DND-41 (cell line): ENCODE data around the gene CAPN12.

Experiments
- ATAC-seq: fragments of 200-7000 bp; cut with Tn5 transposase; 3 replicates; pipeline ENCODE4 v1.9.1; 2021; ENCODE audit warnings: low read depth; ENCODE audit not compliant: insufficient read depth
- DNase-seq: peaks from one replicate; pipeline ENCODE4 v3.0.0-alpha.2; 2020
- H2AFZ ChIP-seq: 2 replicates; pipeline ENCODE4 v1.6.0; 2012; ENCODE audit warnings: low read depth, low read length
- H3K27ac ChIP-seq: 2 replicates; pipeline ENCODE4 v1.5.1; 2012; ENCODE audit warnings: low read length, inconsistent platforms
- H3K27me3 ChIP-seq: fragments of 200-600 bp; sonication (generic); 2 replicates; pipeline ENCODE4 v1.6.0; 2012; ENCODE audit warnings: low read length, mild to moderate bottlenecking, inconsistent platforms; ENCODE audit not compliant: insufficient read depth, poor library complexity
- H3K36me3 ChIP-seq: 2 replicates; pipeline ENCODE4 v1.5.1; 2012; ENCODE audit warnings: low read length, inconsistent platforms; ENCODE audit not compliant: insufficient read depth
- H3K4me1 ChIP-seq: 2 replicates; pipeline ENCODE4 v1.5.1; 2012; ENCODE audit warnings: mild to moderate bottlenecking, low read length; ENCODE audit not compliant: insufficient read depth
- H3K4me2 ChIP-seq: 2 replicates; pipeline ENCODE4 v1.6.0; 2012; ENCODE audit warnings: mild to moderate bottlenecking, moderate library complexity, low read length, inconsistent platforms; ENCODE audit not compliant: insufficient read depth
- H3K4me3 ChIP-seq, 2 experiments: fragments of 200-600 bp in 1 of 2; shearing (Covaris generic) in 1 of 2; 2 replicates each; pipeline ENCODE4 v1.5.1; 2012 to 2016; ENCODE audit warnings: inconsistent platforms in 2 of 2, low read length in 2 of 2, mild to moderate bottlenecking in 2 of 2, low read depth in 1 of 2, moderate library complexity in 1 of 2
- H3K79me2 ChIP-seq: 2 replicates; pipeline ENCODE4 v1.6.0; 2012; ENCODE audit warnings: low read length, inconsistent platforms; ENCODE audit not compliant: insufficient read depth
- H3K9ac ChIP-seq: 2 replicates; pipeline ENCODE4 v1.6.0; 2012; ENCODE audit warnings: low read depth, mild to moderate bottlenecking, inconsistent platforms, low read length, moderate library complexity
- H3K9me3 ChIP-seq: 2 replicates; pipeline ENCODE4 v1.5.1; 2012; ENCODE audit warnings: low read length, moderate library complexity, mild to moderate bottlenecking, inconsistent platforms; ENCODE audit not compliant: insufficient read depth, severe bottlenecking
- H4K20me1 ChIP-seq: 2 replicates; pipeline ENCODE4 v1.6.0; 2012; ENCODE audit warnings: low read length; ENCODE audit not compliant: insufficient read depth
- EZH2 ChIP-seq: IDR thresholded peaks from 3 replicates; pipeline ENCODE4 v1.6.1; 2012; ENCODE audit warnings: borderline replicate concordance, low read depth, mild to moderate bottlenecking, moderate library complexity, low read length, inconsistent platforms; ENCODE audit not compliant: severe bottlenecking
- TF ChIP-seq, protein P1 (sequence below): IDR thresholded peaks from 2 replicates; pipeline ENCODE4 v1.5.1; 2012; ENCODE audit warnings: borderline replicate concordance, low read length, moderate library complexity, mild to moderate bottlenecking; ENCODE audit not compliant: poor library complexity, severe bottlenecking; ENCODE audit errors: extremely low read depth

The CAPN12 gene

DNA sequence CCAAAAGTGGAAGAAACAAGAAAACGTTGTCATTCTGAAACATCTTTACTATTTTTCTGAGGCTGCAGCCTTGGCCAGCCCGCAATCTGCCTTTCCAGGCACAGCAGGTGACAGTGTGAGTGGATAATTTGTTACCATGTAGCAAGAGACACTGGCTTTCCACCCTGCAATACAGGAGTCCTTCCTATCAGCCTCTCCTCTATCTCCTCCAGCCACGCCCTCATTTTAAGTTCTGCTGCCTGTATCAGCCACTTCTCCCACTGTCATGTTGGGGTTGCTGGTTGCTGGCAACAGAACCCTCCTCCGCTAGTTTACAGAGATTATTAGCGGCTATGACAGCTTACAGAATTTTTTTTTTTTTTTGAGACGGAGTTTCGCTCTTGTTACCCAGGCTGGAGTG lies 36.8 kb upstream of the CAPN12 start:
- ATAC-seq (no peak), DNase-seq (no peak)
- H3K4me2 ChIP-seq, result no peak overlapping the region
- H3K79me2 ChIP-seq, result no peaks in the 10 kb centered on the region
- H3K27ac ChIP-seq, result no peak overlapping the region
- H3K27me3 ChIP-seq, result peaks cover 7% of the 10 kb centered on the region
- no peaks in the 10 kb centered on the region for H3K4me1 ChIP-seq
- H3K9me3 ChIP-seq, result no peaks in the 10 kb centered on the region
- no peak overlapping the region for H2AFZ ChIP-seq
- H3K9ac ChIP-seq, result no peak overlapping the region
- TF ChIP-seq, protein P1, sequence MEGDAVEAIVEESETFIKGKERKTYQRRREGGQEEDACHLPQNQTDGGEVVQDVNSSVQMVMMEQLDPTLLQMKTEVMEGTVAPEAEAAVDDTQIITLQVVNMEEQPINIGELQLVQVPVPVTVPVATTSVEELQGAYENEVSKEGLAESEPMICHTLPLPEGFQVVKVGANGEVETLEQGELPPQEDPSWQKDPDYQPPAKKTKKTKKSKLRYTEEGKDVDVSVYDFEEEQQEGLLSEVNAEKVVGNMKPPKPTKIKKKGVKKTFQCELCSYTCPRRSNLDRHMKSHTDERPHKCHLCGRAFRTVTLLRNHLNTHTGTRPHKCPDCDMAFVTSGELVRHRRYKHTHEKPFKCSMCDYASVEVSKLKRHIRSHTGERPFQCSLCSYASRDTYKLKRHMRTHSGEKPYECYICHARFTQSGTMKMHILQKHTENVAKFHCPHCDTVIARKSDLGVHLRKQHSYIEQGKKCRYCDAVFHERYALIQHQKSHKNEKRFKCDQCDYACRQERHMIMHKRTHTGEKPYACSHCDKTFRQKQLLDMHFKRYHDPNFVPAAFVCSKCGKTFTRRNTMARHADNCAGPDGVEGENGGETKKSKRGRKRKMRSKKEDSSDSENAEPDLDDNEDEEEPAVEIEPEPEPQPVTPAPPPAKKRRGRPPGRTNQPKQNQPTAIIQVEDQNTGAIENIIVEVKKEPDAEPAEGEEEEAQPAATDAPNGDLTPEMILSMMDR, result no peak
- no peak for TF ChIP-seq EZH2
- H3K36me3 ChIP-seq, result no peaks in the 10 kb centered on the region
- H4K20me1 ChIP-seq, result no peaks in the 10 kb centered on the region
- no peak overlapping the region for H3K4me3 ChIP-seq

DNA sequence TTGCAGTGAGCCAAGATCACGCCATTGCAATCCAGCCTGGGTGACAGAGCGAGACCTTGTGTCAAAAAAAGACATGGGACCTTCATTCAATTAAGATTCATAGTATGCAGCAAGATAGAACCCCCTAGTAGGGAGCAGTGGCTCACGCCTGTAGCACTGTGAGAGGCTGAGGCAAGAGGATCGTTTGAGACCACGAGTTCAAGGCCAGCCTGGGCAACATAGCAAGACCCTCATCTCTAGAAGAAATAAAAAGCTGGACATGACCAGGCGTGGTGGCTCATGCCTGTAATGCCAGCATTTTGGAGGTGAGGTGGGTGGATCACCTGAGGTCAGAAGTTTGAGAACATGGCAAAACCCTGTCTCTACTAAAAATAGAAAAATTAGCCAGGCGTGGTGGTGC lies 36.2 kb upstream of the CAPN12 start:
- Histone ChIP-seq H3K27me3 (peaks cover 7% of the 10 kb centered on the region), H3K36me3 (no peaks in the 10 kb centered on the region), H3K9me3 (no peaks in the 10 kb centered on the region), H3K79me2 (no peaks in the 10 kb centered on the region), H3K27ac (no peak overlapping the region), H3K9ac (no peak overlapping the region), H2AFZ (no peak overlapping the region), H4K20me1 (no peaks in the 10 kb centered on the region), H3K4me3 (no peak overlapping the region), H3K4me2 (no peak overlapping the region), H3K4me1 (no peaks in the 10 kb centered on the region)
- DNase-seq (no peak), ATAC-seq (no peak)
- TF ChIP-seq, protein P1, result no peak
- no peak for TF ChIP-seq EZH2

DNA sequence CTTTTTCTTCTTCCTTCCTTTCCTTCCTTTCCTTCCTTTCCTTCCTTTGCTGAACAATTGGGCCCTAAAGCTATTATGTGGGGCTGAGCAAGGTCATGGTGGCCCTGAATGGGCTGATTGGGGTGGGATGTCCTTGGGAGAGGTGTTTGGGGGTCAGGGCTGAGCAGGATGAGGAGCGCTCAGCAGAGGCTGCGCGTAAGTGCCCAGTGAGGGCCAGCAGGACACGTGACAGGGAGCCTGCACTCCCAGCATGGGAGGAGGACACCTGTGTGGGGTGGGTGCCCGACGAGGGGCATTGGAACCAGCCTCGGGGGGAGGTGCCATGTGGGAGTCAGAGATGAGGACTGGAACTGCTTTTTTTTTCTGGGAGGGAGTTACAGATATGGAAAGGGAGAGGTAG lies 34.5 kb upstream of the CAPN12 start:
- Histone ChIP-seq H3K4me1 (no peaks in the 10 kb centered on the region), H3K9ac (no peak overlapping the region), H3K9me3 (no peaks in the 10 kb centered on the region), H3K4me3 (no peak overlapping the region), H3K27ac (no peak overlapping the region), H3K27me3 (peaks cover 7% of the 10 kb centered on the region), H2AFZ (no peak overlapping the region), H4K20me1 (no peaks in the 10 kb centered on the region), H3K79me2 (no peaks in the 10 kb centered on the region), H3K36me3 (no peaks in the 10 kb centered on the region), H3K4me2 (no peak overlapping the region)
- no peak for ATAC-seq
- TF ChIP-seq EZH2, result no peak
- TF ChIP-seq, protein P1, result no peak
- no peak for DNase-seq
